Type B pancreatic cell (in vitro differentiated cells): Measurements from ENCODE around the gene ST6GAL2. TPM values are rescaled to one million over a fixed set of nuclear protein-coding genes. Genes with fewer than 3 reads are reported as not detected.

Experiments
- DNase-seq: peaks from one replicate; pipeline ENCODE4 v3.0.0; 2021; ENCODE audit warnings: mixed read lengths; ENCODE audit not compliant: unreplicated experiment; ENCODE audit errors: extremely low spot score
- H3K27ac Mint-ChIP-seq: 2 replicates; pipeline ENCODE4 v1.8.0; 2021; ENCODE audit warnings: mild to moderate bottlenecking, mixed read lengths
- H3K27me3 Mint-ChIP-seq: 2 replicates; pipeline ENCODE4 v1.8.0; 2021; ENCODE audit warnings: mixed read lengths
- H3K36me3 Mint-ChIP-seq: 2 replicates; pipeline ENCODE4 v1.8.0; 2021; ENCODE audit warnings: mixed read lengths
- H3K4me1 Mint-ChIP-seq: one replicate; pipeline ENCODE4 v1.8.0; 2021; ENCODE audit warnings: mixed read lengths; ENCODE audit not compliant: unreplicated experiment
- H3K4me3 Mint-ChIP-seq: 2 replicates; pipeline ENCODE4 v1.8.0; 2021; ENCODE audit warnings: mild to moderate bottlenecking, mixed read lengths
- H3K9me3 Mint-ChIP-seq: 2 replicates; pipeline ENCODE4 v1.8.0; 2021; ENCODE audit warnings: mixed read lengths
- total RNA-seq: library from RNA; stranded (reverse); gene quantifications from 2 replicates; pipeline ENCODE4 v1.2.1, GENCODE V29; 2021; ENCODE audit warnings: low replicate concordance
- TF ChIP-seq, protein P1 (sequence below): fragments of 200-600 bp; sonication (generic); conservative IDR thresholded peaks from 2 replicates; pipeline ENCODE4 v1.5.0; 2021; ENCODE audit warnings: antibody characterized with exemption, mild to moderate bottlenecking

Gene ST6GAL2
- total RNA-seq, 1 donor from 2014 or later, result 18.7 TPM

GRCh38 chr2:106851881-106852501, 34.0 kb downstream of the ST6GAL2 start:
- DNase-seq, result no peak
- Mint-ChIP-seq H3K4me3 (no peak overlapping the region), H3K27ac (no peak overlapping the region), H3K9me3 (no peaks in the 10 kb centered on the region), H3K27me3 (peaks cover 6% of the 10 kb centered on the region), H3K36me3 (no peaks in the 10 kb centered on the region), H3K4me1 (peaks cover 33% of the 10 kb centered on the region)
- TF ChIP-seq, protein P1, sequence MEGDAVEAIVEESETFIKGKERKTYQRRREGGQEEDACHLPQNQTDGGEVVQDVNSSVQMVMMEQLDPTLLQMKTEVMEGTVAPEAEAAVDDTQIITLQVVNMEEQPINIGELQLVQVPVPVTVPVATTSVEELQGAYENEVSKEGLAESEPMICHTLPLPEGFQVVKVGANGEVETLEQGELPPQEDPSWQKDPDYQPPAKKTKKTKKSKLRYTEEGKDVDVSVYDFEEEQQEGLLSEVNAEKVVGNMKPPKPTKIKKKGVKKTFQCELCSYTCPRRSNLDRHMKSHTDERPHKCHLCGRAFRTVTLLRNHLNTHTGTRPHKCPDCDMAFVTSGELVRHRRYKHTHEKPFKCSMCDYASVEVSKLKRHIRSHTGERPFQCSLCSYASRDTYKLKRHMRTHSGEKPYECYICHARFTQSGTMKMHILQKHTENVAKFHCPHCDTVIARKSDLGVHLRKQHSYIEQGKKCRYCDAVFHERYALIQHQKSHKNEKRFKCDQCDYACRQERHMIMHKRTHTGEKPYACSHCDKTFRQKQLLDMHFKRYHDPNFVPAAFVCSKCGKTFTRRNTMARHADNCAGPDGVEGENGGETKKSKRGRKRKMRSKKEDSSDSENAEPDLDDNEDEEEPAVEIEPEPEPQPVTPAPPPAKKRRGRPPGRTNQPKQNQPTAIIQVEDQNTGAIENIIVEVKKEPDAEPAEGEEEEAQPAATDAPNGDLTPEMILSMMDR, result no peak

- Mint-ChIP-seq H3K9me3 (no peaks in the 10 kb centered on the region), H3K27me3 (peaks cover 6% of the 10 kb centered on the region), H3K27ac (no peak overlapping the region), H3K4me3 (no peak overlapping the region), H3K36me3 (no peaks in the 10 kb centered on the region), H3K4me1 (peaks cover 33% of the 10 kb centered on the region)
- no peak for DNase-seq
- TF ChIP-seq, protein P1, result peak; percentile 43
These were observed 34.7 kb downstream of the ST6GAL2 start for GRCh38 chr2:106851087-106851874.

DNA sequence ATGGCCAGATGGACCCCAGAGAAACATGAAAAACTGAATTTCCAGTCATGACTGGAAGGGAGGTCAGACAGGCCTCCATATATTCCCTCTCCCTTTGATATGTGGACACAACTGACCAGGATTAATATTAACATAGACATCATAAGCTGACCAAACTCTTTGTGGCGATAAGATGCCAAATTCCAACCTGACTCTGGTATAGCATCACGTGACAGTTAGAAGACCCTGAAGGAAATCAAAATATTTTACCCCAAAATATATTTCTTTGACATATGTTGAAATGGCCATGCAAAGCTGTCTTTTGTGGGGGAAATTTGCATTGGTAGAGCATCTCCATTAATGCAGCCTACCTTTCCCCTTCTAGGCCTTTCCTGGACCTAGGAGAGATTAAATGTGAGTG, 36.7 kb downstream of the ST6GAL2 start:
- H3K4me3 Mint-ChIP-seq, result no peak overlapping the region
- H3K4me1 Mint-ChIP-seq, result peaks cover 31% of the 10 kb centered on the region
- peaks cover 6% of the 10 kb centered on the region for H3K27me3 Mint-ChIP-seq
- H3K9me3 Mint-ChIP-seq, result no peaks in the 10 kb centered on the region
- H3K36me3 Mint-ChIP-seq, result no peaks in the 10 kb centered on the region
- H3K27ac Mint-ChIP-seq, result no peak overlapping the region
- no peak for DNase-seq
- TF ChIP-seq, protein P1, result no peak

- no peaks in the 10 kb centered on the region for H3K9me3 Mint-ChIP-seq
- peaks cover 31% of the 10 kb centered on the region for H3K4me1 Mint-ChIP-seq
- peaks cover 6% of the 10 kb centered on the region for H3K27me3 Mint-ChIP-seq
- no peak overlapping the region for H3K27ac Mint-ChIP-seq
- TF ChIP-seq, protein P1, result no peak
- no peak overlapping the region for H3K4me3 Mint-ChIP-seq
- no peak for DNase-seq
- H3K36me3 Mint-ChIP-seq, result no peaks in the 10 kb centered on the region
These were observed 38.6 kb downstream of the ST6GAL2 start for GRCh38 chr2:106847366-106847765.

GRCh38 chr2:106845716-106846115, 40.3 kb downstream of the ST6GAL2 start:
- TF ChIP-seq, protein P1, result no peak
- Mint-ChIP-seq H3K4me3 (no peak overlapping the region), H3K27me3 (peaks cover 11% of the 10 kb centered on the region), H3K4me1 (peaks cover 28% of the 10 kb centered on the region), H3K9me3 (no peaks in the 10 kb centered on the region), H3K36me3 (peaks cover 4% of the 10 kb centered on the region), H3K27ac (no peak overlapping the region)
- DNase-seq, result no peak
